ENCODE results near the gene WWOX. TPM values are rescaled to one million over a fixed set of nuclear protein-coding genes. Genes with fewer than 3 reads are reported as not detected.

The WWOX gene
- polyA plus RNA-seq, 1 donor (not counting 4 experiments of a cell fraction or from before 2014, with no cell fraction given) = 5.1 TPM

- H3K36me3 ChIP-seq (ENCODE audit: control insufficient read depth in 2 of 2, extremely low read depth in 1 of 2, insufficient read depth in 2 of 2, low read length in 2 of 2) = no peaks in the 10 kb centered on the region
- H3K27me3 ChIP-seq (ENCODE audit: control insufficient read depth, extremely low read depth, insufficient read depth, low read length) = no peaks in the 10 kb centered on the region
- H3K9me1 ChIP-seq (ENCODE audit: control insufficient read depth, extremely low read depth, insufficient read depth, low read length) = no peaks in the 10 kb centered on the region
- no peak overlapping the region for H2AFZ ChIP-seq (ENCODE audit: control insufficient read depth, low read length)
- dilution Hi-C loops (cut with MboI; ENCODE audit: extremely low pct_ligation_motif_present, low sequenced_read_pairs) = no loop called here
- H3K27ac ChIP-seq (ENCODE audit: control insufficient read depth, insufficient read depth, low read length) = no peak overlapping the region
- DNase-seq (ENCODE audit: low read depth, low spot score) (no peak), FAIRE-seq (no peak)
- no peak overlapping the region for H3K9ac ChIP-seq (ENCODE audit: control insufficient read depth, extremely low read depth, insufficient read depth, low read length)
- TF ChIP-seq EZH2 (IDR thresholded peaks at IDR 0.05; ENCODE audit: low read length) = no peak
- TF ChIP-seq, protein P1, sequence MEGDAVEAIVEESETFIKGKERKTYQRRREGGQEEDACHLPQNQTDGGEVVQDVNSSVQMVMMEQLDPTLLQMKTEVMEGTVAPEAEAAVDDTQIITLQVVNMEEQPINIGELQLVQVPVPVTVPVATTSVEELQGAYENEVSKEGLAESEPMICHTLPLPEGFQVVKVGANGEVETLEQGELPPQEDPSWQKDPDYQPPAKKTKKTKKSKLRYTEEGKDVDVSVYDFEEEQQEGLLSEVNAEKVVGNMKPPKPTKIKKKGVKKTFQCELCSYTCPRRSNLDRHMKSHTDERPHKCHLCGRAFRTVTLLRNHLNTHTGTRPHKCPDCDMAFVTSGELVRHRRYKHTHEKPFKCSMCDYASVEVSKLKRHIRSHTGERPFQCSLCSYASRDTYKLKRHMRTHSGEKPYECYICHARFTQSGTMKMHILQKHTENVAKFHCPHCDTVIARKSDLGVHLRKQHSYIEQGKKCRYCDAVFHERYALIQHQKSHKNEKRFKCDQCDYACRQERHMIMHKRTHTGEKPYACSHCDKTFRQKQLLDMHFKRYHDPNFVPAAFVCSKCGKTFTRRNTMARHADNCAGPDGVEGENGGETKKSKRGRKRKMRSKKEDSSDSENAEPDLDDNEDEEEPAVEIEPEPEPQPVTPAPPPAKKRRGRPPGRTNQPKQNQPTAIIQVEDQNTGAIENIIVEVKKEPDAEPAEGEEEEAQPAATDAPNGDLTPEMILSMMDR (optimal IDR thresholded peaks at IDR 0.05 in 1 of 3, IDR thresholded peaks at IDR 0.05 in 1 of 3, conservative IDR thresholded peaks at IDR 0.05 in 1 of 3; ENCODE audit: extremely low read depth in 1 of 3, insufficient read depth in 2 of 3, low read length in 3 of 3) = no peak
- no peak overlapping the region for H3K4me3 ChIP-seq (ENCODE audit: control insufficient read depth in 2 of 3, extremely low read depth in 1 of 3, insufficient read depth in 2 of 3, low read depth in 1 of 3, low read length in 3 of 3)
- H3K9me3 ChIP-seq (ENCODE audit: control insufficient read depth, low read depth, low read length) = no peaks in the 10 kb centered on the region
- H3K79me2 ChIP-seq (ENCODE audit: control insufficient read depth, insufficient read depth, low read length) = no peaks in the 10 kb centered on the region
- no peaks in the 10 kb centered on the region for H3K4me1 ChIP-seq (ENCODE audit: control insufficient read depth, extremely low read depth, insufficient read depth, low read length)
- H3K4me2 ChIP-seq (ENCODE audit: control insufficient read depth, extremely low read depth, insufficient read depth, low read depth, low read length) = no peak overlapping the region
- H4K20me1 ChIP-seq (ENCODE audit: control insufficient read depth, extremely low read depth, insufficient read depth, low read length) = no peaks in the 10 kb centered on the region
These were observed 484.9 kb downstream of the WWOX start for GRCh38 chr16:78584213-78584860.

DNA sequence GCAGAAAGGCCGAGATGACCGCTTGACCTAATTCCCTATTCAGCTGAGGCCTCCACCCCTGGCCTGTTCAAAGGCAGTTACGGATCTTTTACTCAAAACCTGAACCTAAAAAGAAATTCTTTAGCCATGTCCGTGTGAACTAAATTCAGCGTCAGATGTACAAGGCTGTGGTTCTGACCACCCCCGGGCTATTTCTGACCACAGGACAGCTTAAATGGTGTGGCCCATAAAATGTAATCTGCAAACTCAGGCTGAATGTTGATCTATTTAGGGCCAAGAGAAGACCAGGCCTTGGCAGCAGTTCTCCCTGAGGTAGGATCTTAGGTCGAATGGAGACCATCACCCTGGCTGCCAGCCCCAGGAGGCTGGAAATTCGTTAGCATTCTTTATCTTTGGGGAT is 485.5 kb downstream of the WWOX start:
- Histone ChIP-seq H3K9ac (ENCODE audit: control insufficient read depth, extremely low read depth, insufficient read depth, low read length) (no peak overlapping the region), H3K79me2 (ENCODE audit: control insufficient read depth, insufficient read depth, low read length) (no peaks in the 10 kb centered on the region), H4K20me1 (ENCODE audit: control insufficient read depth, extremely low read depth, insufficient read depth, low read length) (no peaks in the 10 kb centered on the region), H3K36me3 (ENCODE audit: control insufficient read depth in 2 of 2, extremely low read depth in 1 of 2, insufficient read depth in 2 of 2, low read length in 2 of 2) (no peaks in the 10 kb centered on the region), H3K9me1 (ENCODE audit: control insufficient read depth, extremely low read depth, insufficient read depth, low read length) (no peaks in the 10 kb centered on the region), H2AFZ (ENCODE audit: control insufficient read depth, low read length) (no peak overlapping the region), H3K4me1 (ENCODE audit: control insufficient read depth, extremely low read depth, insufficient read depth, low read length) (no peaks in the 10 kb centered on the region), H3K27ac (ENCODE audit: control insufficient read depth, insufficient read depth, low read length) (no peak overlapping the region), H3K27me3 (ENCODE audit: control insufficient read depth, extremely low read depth, insufficient read depth, low read length) (no peaks in the 10 kb centered on the region), H3K4me2 (ENCODE audit: control insufficient read depth, extremely low read depth, insufficient read depth, low read depth, low read length) (no peak overlapping the region), H3K9me3 (ENCODE audit: control insufficient read depth, low read depth, low read length) (no peaks in the 10 kb centered on the region), H3K4me3 (ENCODE audit: control insufficient read depth in 2 of 3, extremely low read depth in 1 of 3, insufficient read depth in 2 of 3, low read depth in 1 of 3, low read length in 3 of 3) (no peak overlapping the region)
- dilution Hi-C loops (cut with MboI; ENCODE audit: extremely low pct_ligation_motif_present, low sequenced_read_pairs) = no loop called here
- TF ChIP-seq, protein P1 (optimal IDR thresholded peaks at IDR 0.05 in 1 of 3, IDR thresholded peaks at IDR 0.05 in 1 of 3, conservative IDR thresholded peaks at IDR 0.05 in 1 of 3; ENCODE audit: extremely low read depth in 1 of 3, insufficient read depth in 2 of 3, low read length in 3 of 3) = no peak
- DNase-seq (ENCODE audit: low read depth, low spot score) (no peak), FAIRE-seq (no peak)

Measured in keratinocyte (primary cell).